CD4-positive, alpha-beta T cell treated with Interleukin-15 for 1 hour (primary cell): Measurements from ENCODE around the gene SOWAHC.
"Not testable (repeated sequence)": the region's sequence is repeated elsewhere in the genome, so short reads cannot be mapped to it uniquely, and the experiment has no call there.

Source experiments
- DNase-seq: peaks from one replicate; pipeline ENCODE4 v3.0.0-alpha.2; 2020

Gene SOWAHC

DNA sequence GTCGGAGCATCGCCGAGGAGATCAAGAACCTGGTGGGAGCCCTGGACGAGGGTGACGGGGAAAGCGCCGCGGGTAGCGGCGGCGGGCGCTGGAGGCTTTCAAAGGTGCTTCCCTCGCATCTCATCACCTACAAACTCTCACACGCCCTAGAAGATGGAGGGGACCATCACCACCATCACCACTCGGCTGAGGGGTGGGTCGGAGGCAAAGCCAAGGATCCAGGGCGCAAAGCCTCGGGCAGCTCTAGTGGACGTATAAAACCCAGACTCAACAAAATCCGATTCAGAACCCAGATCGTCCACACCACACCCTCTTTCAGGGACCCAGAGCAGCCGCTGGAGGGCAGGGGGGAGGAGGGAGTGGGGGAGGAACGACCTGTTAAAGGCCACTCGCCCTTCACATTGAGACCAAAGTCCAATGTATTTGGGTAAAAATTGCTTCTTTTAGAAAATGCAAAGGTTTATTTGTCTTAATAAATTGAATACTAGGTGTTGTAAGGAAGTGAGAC is 1.5 kb downstream of the SOWAHC start:
- DNase-seq = no peak

DNA sequence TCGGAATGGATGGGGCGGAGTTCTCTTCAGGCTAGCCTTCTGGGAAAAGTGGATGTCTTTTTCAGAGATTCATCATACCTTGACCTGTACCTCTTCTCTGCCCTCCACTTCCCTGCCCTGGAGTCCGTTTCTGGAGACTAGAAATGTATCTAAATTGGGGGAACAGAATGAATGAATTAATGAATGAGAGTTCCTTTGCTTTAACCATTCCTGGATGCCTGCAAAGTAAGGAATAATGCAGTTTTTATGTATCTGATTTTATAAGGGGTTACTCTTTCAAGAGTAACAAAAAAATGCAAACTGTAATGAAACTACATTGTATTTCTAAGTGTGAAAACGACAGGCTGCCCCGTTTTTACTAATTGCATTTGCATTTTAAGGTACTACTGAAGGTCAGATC is 2.0 kb downstream of the SOWAHC start:
- no peak for DNase-seq

DNA sequence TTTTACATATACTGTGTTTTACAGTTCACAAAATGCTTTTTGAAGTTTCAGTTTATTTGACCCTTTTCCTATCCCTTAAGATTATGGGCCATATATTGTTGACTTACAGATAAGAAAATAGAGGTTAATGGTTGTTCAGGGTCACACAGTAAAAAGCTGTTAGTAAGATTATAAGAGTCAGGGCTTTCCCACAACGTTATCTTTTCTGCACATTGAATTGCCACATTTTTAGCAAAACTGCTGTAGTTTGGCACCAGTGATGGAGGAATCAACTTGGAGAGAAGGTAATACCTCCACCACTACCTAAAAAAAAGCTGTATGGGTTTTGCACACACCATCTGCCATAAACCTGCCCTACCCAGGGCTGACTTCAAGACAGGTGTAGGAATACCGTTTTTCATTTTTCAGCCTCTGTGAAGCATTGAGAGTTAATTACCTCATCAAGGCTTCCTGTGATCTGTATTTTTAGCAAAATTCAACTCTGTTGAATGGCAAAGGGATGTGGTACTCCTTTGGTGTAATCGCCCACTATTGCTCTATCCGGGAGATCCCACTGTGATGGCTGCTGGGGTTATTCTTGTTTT is 5.0 kb downstream of the SOWAHC start:
- DNase-seq = no peak

DNA sequence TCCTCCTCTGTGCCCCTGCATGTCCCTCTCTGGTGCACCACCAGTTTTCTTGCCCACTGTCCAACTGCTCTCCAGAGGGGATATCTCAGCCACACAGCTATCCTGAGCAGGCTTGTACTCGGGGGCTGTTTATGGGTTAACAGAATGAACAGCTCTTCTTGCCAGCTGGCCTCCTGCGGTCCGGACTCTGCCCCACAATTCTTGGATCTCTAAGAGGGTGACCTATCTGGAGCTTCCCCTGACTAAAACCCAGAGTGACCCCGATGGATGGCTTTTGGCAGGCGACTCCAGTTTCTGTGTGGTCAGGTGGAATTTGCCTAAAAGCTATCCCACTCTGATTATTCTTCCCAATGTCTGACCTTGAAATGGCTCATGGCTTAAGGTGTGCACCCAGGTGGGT is 9.1 kb downstream of the SOWAHC start:
- no peak for DNase-seq

DNA sequence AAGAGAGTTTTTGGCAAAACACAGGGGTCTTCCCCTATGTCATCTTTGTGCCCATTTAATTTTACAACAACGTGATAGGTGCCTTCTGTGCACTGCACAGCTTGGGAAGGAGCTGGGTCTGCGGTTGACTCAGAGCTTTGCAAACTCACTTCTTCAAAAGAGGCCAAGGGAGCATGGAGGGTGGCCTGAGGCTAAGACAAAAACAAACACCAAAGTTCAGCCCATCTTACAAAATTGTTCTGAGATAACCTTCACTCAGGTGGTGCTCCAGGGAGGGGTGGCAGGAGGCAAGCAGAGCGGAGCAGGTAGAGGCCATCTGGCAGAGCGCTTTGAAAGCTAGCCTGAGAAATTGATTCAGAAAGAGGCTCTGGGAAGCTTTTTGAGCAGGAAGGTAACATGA is 9.8 kb downstream of the SOWAHC start:
- no peak for DNase-seq

DNA sequence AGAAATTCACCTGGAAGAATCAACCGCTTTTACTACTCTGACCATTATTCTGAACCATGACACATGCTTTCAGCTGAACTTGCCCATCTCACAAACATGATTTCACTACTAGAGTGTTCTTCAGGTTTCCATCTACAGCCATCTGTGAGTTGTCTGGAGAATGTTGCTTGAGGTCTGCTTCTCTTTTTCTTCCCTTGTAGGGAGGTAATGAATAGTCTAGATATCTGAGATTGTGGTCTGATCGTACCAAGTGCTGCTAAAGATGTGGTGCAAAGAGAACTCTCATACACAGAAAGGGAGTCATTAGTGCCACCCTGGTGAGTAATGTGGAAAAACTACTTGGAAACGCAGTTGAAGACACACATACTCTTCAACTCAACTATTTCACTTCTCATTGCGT is 10.2 kb downstream of the SOWAHC start:
- no peak for DNase-seq

DNA sequence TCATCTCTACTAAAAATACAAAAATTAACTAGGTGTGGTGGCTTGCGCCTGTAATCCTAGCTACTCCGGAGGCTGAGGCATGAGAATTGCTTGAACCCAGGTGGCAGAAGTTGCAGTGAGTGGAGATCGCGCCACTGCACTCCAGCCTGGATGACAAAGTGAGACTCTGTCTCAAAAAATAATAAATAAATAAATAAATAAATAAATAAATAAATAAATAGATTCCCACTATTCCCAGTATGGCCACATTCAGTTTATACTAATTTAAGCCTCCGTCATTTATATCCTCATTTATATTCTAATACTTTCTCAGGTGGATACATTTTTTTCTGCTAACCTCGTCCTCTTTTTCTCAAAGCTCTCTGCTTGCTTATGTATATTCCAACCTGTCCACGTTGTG is 14.2 kb downstream of the SOWAHC start:
- DNase-seq = not testable (repeated sequence)

DNA sequence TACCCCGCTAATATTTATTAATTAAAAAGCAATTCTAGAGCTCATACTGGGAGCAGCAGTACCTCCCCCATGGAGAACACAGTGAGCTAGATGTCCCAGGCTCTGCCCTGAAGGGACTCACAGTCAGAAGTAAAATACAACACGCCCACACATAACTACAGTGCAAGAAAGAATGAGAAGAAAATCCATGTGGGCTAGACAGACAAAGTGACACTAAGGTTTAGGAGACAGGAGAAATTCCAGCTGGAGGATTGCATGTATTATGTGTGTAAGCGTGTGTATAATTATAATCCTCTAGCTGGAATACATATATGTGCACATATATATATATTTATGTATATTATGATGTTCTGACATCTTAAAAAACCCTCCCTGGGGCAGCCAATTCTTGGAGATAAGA is 15.7 kb downstream of the SOWAHC start:
- DNase-seq = no peak

DNA sequence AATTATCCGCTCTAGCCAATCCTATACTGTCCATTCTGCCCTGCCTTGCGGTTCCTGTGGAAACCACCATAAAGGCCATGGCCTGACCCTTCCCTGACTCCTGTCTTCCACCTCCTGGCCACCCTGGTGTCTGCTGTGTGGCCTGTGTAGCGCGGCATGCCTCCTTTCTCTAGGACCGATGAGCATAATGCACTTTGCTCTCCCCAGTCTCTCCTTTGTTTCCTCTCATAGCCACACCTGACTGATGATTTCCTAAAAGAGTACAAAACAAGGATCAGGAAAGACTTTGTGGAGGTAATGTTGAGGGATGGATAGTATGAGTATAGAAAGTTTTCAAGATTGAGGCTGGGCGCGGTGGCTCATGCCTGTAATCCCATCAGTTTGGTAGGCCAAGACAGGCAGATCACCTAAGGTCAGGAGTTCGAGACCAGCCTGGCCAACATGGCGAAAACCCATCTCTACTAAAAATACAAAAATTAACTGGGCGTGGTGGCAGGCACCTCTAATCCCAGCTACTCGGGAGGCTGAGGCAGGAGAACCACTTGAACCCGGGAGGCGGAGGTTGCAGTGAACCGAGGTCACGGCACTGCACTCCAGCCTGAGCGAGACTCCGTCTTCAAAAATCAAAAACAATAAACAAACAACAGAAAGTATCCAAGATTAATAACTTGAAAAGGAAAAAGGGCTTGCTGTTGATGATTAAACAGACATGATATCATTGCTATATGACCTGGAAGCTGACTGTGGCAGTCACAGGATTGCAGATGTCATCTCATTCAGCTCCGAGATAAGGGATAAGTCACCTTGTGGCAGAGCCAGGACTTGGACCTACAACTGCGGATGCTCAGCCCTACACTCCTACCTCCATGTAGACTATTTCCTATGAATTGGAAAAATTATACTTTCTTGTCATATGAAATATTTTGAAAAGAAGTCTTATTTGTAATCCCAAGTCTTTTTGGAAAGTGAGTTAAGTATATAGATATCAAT is 16.6 kb downstream of the SOWAHC start:
- no peak for DNase-seq

DNA sequence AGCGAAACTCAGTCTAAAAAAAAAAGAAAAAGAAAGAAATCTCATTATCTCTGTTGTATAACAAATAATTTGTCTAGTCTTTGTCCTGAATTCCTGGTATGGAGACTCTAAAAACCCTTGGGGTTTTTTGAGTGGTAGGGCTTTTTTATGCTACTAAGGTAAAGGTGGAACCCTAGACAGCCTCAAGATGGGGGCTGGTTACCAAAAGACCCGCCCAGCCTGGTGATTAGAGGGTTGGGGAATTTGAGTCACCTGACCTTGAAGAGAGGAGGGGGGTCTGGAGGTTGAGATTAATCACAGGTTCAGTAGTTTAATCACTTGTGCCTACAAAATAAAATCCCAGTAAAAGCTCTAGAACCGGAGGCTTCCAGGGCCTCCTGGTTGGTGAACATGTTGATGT is 17.6 kb downstream of the SOWAHC start:
- DNase-seq = no peak

DNA sequence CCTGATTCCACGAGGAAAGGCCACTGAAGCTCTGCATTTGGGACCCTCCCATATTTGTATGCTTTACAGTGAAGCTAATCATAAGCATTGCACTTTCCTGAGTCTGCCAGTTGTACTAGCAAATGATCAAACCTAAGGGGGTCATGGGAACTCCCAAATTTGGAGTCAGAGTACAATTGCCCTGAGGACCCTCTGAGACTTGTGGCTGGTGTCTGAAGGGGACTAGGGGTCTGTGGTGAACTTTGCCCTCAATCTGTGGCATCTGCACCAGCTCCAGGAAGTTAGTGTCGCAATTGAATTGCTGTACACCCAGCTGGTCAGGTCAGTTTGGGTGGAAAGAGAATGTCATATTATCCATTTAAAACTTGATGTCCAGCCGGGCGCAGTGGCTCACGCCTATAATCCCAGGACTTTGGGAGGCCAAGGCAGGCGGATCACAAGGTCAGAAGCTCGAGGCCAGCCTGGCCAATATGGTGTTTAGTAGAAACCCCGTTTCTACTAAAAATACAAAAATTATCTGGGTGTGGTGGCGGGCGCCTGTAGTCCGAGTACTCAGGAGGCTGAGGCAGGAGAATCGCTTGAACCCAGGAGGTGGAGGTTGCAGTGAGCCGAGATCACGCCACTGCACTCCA is 18.1 kb downstream of the SOWAHC start:
- no peak for DNase-seq

DNA sequence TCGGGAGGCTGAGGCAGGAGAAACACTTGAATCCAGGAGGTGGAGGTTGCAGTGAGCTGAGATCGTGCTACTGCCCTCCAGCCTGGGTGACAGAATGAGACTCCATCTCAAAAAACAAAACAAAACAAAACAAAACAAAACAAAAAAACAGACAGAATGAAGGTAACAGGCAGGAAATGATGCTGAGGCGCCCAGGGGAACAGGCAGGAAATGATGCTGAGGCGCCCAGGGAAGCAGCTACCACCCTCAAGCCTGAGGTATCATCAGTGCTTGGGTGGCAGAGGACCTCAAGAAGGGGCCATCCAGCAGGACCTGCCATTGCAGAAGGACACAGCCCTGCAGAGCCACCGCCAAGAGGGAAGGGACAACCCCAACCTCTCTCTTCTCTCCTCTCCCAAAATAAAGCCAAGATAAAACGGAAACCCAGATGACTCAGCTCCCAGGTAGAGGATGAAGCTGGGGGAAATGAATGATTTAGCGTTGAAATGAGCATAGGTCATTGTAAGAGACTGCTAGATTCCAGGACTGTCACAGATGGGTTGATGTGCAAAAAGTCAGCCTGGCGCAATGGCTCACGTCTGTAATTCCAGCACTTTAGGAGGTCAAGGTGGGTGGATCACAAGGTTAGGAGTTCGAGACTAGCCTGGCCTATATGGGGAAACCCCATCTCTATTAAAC is 19.3 kb downstream of the SOWAHC start:
- DNase-seq = no peak

DNA sequence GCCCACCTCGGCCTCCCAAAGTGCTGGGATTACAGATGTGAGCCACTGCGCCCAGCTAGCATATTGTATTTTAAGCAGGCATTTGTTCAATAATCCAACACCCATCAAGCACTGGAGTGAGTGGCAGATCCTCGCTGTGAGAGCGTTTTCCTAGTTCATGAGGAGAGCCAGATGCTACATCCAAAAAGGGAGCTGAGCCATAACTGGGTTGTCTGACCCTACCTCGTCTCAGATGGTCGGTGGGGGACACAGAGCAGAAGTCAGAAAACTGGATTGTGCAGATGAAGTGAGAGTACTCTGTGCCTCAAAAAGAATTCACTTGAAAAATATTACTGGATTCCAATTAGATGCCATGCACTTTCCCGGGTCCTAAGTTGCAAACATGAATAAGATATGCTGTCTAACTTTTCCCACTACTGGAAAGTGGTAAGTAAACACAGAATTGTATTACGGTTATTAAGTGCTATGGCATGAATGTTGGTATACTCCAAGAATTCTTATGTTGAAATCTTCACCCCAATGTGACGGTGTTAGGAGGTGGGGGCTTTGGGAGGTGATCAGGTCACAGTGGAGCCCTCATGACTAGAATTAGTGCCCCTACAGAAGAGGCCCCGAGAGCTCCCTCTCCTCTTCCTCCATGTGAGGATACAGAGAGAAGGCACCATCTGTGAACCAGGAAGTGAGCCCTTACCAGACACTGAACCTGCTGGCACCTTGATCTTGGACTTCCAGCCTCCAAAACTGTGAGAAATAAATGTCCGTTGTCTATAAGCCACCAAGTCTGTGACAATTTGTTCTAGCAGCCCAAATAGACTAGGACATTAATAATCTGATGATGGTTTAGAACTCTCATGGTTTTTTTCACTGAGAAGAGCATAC is 21.5 kb downstream of the SOWAHC start:
- no peak for DNase-seq

DNA sequence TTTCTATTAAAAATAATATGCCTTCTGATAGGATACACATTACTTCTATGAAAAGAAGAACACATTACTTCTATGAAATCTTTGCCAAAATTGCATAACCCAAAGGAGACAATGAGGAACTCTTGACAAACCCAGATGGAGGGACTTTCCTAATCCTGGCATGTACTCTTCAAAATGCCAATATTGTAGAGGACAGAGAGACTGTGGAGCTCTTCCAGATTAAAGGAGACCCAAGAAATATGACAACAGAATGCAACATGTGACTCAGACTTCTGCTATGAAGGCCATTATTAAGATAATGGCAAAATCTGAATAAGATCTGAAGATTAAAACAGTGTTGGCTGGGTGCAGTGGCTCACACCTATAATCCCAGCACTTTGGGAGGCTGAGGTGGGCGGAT is 22.2 kb downstream of the SOWAHC start:
- DNase-seq = no peak

DNA sequence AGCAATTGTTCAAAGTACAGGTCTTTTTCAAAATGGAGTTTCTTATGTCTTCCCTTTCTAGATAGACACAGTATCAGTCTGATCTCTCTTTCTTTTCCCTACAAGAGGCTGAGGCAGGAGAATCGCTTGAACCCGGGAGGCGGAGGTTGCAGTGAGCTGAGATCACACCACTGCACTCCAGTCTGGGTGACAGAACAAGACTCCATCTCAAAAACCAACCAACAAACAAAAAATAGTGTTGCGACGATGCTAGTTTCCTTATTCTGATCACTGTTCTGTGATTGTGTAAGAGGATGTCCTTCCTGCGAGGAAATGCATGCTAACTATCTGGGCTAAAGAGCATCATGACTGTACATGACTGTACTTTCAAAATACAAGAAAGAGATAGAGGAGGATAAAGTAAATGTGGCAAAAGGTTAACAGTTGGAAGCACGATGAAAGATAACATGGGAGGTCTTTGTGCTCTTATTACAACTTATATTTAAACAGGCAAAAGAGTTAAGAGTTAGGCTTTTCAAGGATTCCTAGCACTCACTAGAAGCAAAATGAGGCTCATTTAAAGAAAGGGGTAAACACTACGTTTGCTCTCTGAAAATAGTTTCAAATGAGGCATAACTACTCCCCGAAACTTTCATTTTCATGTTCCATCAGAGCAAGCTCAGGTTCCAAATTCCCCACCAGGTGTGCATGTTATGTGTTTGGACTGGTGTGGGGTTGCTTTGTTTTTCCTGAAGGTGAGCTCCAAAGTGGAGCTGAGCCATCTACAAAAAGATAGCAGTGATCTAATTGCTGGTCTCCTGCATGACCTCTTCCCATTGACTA is 23.8 kb downstream of the SOWAHC start:
- no peak for DNase-seq

DNA sequence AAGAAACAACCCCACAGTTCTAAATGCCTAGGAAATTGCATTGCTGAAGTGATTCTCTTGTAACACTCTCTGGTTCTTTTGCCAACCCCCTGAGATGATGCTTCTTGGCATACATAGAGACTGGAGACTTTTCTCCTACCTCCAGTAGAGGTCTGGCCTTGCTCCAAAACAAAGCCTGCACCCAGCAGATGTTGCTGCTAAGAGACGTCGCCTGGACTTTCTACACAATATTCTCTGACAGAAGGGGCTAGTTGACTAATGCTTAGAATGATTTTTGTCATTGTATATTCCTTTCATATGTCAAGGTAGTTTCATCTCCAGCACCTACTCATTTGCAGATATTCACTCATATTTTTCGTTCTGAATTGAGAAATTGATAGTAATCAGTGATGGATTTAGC is 24.6 kb downstream of the SOWAHC start:
- DNase-seq = no peak

DNA sequence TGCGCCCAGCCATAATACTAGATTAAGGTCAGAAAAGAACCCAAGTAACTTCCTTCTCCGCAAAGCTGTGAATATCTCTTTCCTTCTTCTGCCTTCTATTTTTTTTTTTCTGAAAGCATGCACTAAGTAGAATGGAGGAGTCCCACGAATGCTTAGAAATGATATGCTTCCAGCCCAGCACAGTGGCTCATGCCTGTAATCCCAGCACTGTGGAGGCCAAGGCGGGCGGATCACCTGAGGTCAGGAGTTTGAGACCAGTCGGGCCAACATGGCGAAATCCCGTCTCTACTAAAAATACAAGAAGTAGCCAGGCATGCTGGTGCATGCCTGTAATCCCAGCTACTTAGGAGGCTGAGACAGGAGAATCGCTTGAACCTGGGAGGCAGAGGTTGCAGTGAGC is 25.8 kb downstream of the SOWAHC start:
- DNase-seq = not testable (repeated sequence)

DNA sequence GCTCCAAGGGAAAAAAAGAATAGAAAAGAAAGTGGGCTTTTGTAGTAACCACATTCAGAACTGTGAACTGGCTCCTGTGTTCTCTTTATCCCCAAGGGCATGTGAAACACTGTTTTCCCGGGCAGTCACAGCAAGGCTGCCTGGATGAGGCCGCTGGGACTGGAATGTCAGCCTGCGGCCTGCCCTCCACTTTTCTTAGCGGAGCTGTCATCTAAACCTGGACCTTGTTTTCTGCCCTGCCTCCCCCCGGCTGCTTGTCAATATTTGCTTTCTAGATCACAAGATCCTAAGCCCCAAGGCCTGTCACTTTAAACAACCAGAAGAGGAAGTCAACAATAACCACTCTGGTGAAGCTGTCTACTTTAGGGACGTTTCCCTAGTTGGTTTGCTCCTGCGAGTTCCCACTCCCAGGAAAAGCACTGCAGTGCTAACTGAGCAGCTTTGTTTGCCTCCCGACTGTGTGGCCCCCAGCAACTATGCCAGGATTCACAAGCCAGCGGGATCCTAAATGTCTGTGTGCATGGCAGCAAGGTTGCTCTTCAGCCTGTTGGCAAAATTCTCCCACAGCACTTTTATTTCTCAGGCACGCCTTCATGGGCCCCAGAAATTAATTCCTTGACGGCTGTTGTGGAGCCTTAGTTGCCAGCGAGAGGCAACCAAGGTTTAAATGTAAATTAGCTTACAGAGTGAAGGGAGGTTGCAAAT is 30.6 kb downstream of the SOWAHC start:
- DNase-seq = no peak

DNA sequence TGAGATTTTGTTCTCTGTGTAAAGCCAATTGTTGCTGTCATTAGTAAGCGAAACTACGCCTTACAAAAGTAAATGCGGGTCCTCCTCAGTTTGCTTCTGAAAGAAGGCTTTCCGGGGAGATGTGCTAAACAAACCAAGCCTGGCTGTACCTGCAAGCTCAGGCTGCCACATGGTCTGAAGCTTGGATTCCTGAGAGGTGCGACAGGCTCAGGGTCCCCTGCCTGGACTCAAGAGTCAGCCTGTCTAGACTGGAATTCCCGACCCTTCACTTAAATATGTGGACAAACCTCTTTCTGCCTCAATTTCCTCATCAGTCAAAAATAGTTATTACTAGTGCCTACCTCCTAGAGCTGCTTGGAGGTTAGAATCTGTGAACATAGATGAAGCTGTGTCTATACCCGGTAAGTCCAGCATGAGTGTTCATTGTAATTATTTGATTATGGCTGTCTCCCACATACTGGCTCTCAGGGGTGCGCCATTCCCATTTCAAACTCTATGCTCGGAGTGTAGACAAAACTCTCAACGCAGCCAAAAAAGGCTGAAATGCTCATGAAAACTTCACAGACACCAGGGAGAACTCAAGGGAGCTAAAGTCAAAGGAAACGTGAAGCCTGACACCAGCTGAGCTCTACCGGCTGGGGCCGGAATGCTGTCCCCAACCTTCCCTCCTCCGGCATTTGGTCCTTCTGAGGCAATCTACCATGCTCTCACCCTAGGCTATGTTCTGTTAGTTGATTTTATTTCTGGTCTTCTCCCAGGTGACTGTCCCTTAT is 31.4 kb downstream of the SOWAHC start:
- no peak for DNase-seq

DNA sequence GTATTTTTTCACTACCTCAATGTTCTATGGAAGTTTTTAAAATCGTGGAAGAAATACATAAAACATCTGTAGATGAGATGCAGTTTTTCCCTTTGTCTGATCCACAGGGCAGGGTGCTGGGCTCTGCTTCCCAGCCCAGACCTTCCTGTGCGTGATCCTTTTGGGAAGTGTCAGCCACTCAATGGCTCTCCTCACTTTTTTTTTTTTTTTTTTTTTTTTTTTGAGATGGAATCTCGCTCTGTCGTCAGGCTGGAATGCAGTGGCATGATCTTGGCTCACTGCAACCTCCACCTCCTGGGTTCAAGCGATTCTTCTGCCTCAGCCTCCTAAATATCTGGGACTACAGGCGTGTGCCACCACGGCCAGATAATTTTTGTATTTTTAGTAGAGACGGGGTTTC is 32.8 kb downstream of the SOWAHC start:
- DNase-seq = no peak
